Renal cortex interstitium (tissue), 11 donors: ENCODE measurements around the gene SUCO. TPM values are rescaled to one million over a fixed set of nuclear protein-coding genes. Genes with fewer than 3 reads are reported as not detected.
"Not testable (repeated sequence)": the region's sequence is repeated elsewhere in the genome, so short reads cannot be mapped to it uniquely, and the experiment has no call there.

Experiments
- DNase-seq, 11 donors: peaks; one replicate each; pipeline ENCODE4 v3.0.0-alpha.2; 2013; ENCODE audit warnings: low read depth in 9 of 11, low spot score in 4 of 11; ENCODE audit errors: extremely low read depth in 1 of 11
- polyA plus RNA-seq, 3 donors: library from polyadenylated mRNA; unstranded; fragments of 120-200 nt; gene quantifications; one replicate each; pipeline ENCODE4 v1.2.1, GENCODE V29; 2013; ENCODE audit not compliant: insufficient read length in 3 of 3

SUCO gene
- polyA plus RNA-seq, 3 donors = 54.5 to 70.4 (median 68.2) TPM

GRCh38 chr1:172589553-172589952, 56.6 kb downstream of the SUCO start:
- no peak for DNase-seq

- not testable (repeated sequence) for DNase-seq
Measured at GRCh38 chr1:172591429-172591828, 58.5 kb downstream of the SUCO start.

- not testable (repeated sequence) for DNase-seq
Measured at GRCh38 chr1:172595066-172595465, 62.1 kb downstream of the SUCO start.

- not testable (repeated sequence) for DNase-seq
Measured at GRCh38 chr1:172596782-172597181, 63.8 kb downstream of the SUCO start.

GRCh38 chr1:172599912-172600311, 67.0 kb downstream of the SUCO start:
- DNase-seq = no peak

GRCh38 chr1:172600615-172601014, 67.7 kb downstream of the SUCO start:
- DNase-seq = no peak

GRCh38 chr1:172601046-172601630, 68.2 kb downstream of the SUCO start:
- DNase-seq = no peak

GRCh38 chr1:172602706-172603105, 69.8 kb downstream of the SUCO start:
- no peak for DNase-seq

GRCh38 chr1:172603816-172604215, 70.9 kb downstream of the SUCO start:
- DNase-seq = no peak

GRCh38 chr1:172605641-172606040, 72.7 kb downstream of the SUCO start:
- DNase-seq = no peak

- no peak for DNase-seq
Measured at GRCh38 chr1:172607145-172607544, 74.2 kb downstream of the SUCO start.

- no peak for DNase-seq
Measured at GRCh38 chr1:172608098-172608601, 75.2 kb downstream of the SUCO start.

- no peak for DNase-seq
Measured at GRCh38 chr1:172609528-172609927, 76.6 kb downstream of the SUCO start.

- DNase-seq = no peak
Measured at GRCh38 chr1:172612478-172612877, 79.5 kb downstream of the SUCO start.

- no peak for DNase-seq
Measured at GRCh38 chr1:172613294-172613693, 80.3 kb downstream of the SUCO start.

GRCh38 chr1:172616195-172616594, 83.2 kb downstream of the SUCO start:
- DNase-seq = no peak

- no peak for DNase-seq
Measured at GRCh38 chr1:172616636-172617035, 83.7 kb downstream of the SUCO start.

GRCh38 chr1:172620603-172621002, 87.7 kb downstream of the SUCO start:
- not testable (repeated sequence) for DNase-seq

GRCh38 chr1:172622541-172622940, 89.6 kb downstream of the SUCO start:
- no peak for DNase-seq

- DNase-seq = no peak
Measured at GRCh38 chr1:172623748-172624147, 90.8 kb downstream of the SUCO start.

GRCh38 chr1:172626845-172627244, 93.9 kb downstream of the SUCO start:
- DNase-seq = no peak
